HG03095 (cell line): ENCODE data around the gene PTPRCAP.

ENCODE experiments used
- ATAC-seq: cut with Tn5 transposase; IDR thresholded peaks from one replicate; pipeline ENCODE4 v1.9.1; 2021; ENCODE audit warnings: moderate library complexity; ENCODE audit not compliant: unreplicated experiment

The PTPRCAP gene

DNA sequence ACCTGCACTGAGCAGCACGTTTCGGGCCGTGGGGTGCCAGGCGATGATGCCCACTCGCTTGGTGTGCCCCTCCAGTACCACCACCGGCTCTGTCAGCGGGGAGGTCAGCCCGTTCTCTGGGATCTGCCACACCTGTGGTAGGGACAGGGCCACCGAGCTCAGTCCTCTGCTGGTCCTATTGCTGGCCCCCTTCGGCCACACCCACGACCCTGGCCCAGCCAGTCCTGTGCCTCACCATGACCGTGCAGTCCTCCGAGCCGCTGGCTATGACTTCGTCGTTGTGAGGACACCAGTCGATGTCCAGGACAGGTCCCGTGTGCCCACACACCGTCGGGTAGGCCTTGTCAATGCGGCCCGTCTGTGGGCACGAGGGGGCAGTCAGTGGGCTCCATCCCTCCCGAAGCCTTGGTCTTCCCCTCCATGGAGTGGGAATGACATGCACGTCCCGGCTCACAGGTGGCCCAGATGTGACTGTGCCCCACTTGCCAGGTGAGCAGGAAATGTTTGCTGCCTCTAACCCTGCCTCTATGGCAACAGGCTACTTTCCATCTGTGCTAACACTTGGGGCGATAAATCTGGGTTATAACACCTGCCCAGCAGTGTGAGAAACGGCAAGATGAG is 4.4 kb upstream of the PTPRCAP start:
- ATAC-seq = no peak

DNA sequence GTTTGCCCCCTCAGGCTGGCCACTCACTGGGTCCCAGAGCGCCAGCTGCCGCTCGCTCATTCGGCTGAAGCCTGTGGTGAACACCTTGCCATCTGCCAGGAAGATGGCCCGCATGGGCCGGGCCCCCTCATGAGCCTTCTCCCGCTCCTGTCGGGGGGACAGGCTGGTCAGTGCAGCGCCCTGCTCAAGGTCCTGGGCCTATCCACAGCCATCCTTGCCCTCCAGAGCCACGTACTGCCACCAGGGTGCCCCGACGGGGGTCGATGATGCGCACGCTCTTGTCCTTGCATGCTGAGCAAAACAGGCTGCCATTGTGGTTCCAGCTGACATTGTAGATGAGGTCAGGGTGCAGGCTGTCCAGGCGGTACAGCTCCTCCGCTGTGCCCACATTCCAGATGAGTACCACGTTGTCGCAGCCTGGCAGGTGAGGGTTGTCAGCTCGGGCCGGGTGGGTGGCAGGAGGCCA is 3.6 kb upstream of the PTPRCAP start:
- ATAC-seq = no peak

DNA sequence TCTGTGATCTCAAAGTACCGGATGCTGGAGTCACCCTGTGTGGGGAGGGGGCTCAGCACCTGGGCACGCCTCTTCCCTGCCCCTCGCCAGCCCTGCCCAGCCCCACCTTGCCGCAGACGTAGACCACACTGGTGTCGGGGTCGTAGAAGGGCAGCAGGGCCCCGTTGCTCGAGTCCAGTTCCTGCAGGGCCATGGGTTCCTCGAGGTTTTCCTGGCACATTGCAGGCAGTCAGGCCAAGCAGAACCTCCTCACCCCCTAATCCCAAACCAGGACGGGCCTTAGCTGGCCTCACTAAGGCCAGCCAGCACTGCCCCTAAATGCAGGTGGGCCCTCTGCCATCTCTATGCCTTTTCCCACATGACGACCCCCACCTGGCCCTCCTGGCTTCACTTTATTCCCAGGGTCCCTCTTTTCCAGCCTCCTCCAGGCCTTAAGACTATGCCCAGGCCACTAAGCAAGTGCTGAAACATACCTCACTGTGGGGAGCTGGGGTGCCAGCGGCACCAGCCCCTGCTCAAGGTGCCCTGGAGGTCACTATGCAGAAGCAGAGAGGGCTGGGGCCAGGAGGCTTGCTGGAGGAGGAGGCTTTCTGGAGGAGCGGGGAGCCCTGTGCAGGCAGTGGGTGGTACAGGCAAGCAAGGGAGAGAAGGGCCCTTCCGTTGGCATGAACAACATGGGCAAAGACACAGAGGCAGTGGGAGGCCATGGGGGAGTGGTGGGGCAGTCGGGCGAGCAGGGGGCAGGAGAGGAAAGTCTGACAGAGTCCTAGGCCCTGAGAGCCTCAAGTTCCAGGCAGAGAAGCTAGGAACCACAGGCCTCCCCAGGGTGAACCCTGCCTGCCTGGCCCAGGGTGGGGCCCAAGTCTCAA is 3.0 kb upstream of the PTPRCAP start:
- no peak for ATAC-seq

DNA sequence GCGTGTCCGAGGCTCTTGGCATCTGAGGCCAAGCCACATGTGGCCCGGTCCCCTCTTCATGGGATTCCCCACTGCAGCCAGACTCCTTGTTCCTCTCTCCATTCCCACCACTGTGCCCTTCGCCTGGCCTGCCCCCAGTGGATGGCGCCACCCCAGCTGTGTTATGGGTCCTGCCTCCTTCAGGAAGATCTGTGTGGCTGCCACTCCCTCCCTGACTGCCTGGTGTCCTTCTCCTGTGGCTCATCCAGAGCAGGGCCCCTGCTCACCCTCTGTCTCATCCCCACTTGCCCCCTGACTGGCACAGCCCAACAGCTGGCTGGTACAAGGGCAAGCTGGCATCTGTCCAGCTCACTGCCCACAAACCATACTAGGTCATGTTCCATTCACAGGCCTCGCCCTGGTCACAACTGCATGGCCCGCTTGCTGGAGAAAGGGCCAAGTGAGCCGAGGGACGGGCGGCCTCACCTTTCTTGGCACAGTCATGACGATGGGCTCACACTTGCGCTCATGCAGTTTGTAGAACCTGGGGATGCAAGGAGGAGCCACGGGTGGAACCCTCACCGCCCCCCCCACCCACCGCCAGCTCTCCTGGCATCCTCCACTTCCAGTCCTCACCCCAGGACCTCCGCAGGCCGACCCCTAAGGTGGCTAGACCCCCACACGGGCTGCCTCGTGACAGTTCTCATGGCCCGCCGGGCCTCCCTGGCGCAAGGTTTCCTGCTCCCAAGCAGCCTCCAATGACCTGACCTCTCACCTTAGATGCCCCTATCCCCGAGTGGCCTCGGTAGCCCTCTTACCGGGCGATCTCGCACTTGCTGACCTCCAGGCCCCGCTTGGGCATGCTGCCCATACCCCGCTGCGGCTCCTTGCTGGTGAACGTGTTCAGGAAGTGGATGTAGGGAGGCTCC is 2.1 kb upstream of the PTPRCAP start:
- no peak for ATAC-seq

DNA sequence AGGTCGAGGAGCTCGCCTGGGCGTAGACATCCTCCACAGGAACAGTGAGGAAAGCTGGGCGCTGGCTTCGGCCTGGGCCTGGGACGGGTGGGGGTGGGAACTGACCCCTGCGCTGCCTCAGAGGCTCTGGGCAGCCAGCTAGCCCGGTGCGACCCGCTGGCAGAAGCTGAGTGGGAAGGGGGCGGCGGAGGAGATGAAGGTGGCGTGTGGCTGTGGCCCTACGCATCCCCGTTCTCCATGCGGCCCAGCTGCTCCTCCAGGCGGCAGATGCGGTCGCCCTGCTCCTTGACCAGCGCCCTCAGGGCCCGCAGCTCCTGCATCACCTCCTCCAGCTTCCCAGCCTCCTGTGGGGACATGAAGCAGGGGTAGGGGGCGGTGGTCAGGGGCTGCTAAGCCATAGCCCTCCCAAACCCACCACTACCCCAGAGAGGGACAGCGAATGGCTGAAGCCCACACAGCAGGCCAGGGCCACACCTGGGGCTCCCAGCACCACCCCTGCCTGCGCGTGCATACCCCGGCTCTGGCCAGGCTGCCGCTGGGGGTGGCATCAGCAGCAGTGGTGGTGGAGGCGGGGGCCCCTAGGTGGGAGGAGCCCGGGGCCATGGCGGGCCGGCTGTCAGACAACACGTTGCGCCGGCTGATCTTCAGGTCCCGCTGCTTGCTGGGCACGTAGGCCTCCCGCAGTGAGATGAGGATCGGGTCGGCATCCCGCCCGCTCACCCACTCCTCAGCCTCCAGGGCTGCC is 848 bp upstream of the PTPRCAP start:
- ATAC-seq = no peak

GRCh38 chr11:67437809-67438157 is 301 bp upstream of the PTPRCAP start:
- ATAC-seq = no peak

DNA sequence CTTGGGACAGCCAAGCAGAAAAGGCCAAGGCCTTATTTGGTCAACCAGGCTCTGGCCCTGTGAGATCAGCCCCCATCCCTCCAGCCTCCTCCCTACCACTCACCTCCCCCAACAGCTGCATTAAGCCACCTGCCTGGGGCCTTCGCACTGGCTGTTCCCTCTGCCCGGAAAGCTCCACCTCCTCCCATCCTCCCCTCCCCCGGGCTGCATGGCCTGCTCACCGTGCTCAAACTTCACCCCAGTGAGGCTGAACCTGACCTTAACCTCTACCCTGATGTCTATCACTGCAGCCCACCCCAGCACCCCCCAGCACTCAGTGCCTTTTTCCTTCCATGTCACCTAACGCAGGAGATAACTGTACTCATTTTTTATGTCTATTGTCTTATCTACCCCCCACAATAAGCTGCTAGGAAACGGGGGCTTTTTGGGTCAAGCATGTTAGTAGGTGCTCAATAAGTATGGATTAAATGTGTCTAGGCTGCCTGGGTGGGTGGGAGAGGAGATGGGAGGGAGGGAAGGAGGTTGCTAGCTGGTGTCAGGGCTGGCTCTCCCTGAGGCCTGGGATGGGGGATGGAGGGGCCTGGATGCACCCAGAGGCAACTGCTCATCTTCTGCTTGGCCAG is 912 bp downstream of the PTPRCAP start:
- ATAC-seq = no peak

- ATAC-seq = no peak
Measured at GRCh38 chr11:67435727-67436458, 1.6 kb downstream of the PTPRCAP start.

DNA sequence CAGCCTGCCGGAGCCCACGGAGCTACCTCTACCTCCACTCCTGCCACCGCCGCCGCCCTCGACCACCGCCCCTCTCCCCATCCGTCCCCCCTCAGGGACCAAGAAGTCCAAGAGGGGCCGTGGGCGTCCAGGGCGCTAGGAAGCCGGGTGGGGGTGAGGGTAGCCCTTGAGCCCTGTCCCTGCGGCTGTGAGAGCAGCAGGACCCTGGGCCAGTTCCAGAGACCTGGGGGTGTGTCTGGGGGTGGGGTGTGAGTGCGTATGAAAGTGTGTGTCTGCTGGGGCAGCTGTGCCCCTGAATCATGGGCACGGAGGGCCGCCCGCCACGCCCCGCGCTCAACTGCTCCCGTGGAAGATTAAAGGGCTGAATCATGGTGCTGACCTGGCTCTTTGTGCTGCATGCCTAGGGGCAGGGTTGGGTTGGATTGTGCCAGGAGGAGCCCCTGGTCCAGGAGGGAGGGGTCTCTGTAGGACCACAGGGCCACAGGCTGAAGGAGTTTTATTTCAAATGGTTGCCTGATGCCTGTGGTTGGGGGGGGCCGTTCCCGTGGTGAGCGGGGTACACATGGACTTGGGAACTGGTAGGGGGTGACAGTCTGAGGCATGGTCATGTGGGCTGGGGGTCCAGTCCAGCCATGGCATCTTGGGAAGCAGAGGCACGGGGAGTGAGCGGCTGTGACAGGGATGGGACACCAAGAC is 2.3 kb downstream of the PTPRCAP start:
- ATAC-seq = no peak

DNA sequence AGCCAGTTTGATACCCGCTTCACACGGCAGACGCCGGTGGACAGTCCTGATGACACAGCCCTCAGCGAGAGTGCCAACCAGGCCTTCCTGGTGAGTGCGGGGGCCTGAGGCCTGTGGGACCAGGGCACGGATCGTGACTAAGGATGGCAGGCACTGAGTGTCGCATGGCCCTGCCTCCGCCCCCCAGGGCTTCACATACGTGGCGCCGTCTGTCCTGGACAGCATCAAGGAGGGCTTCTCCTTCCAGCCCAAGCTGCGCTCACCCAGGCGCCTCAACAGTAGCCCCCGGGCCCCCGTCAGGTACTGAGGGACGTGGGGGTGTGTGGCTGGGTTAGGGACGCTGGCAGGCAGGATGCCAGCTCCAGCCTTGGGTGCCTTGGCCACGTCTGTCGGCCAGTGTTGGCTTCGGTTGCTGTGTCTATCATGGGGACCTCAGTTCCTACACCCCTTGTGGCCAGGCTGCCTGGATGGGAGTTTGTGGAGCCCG is 3.0 kb downstream of the PTPRCAP start:
- ATAC-seq = no peak

DNA sequence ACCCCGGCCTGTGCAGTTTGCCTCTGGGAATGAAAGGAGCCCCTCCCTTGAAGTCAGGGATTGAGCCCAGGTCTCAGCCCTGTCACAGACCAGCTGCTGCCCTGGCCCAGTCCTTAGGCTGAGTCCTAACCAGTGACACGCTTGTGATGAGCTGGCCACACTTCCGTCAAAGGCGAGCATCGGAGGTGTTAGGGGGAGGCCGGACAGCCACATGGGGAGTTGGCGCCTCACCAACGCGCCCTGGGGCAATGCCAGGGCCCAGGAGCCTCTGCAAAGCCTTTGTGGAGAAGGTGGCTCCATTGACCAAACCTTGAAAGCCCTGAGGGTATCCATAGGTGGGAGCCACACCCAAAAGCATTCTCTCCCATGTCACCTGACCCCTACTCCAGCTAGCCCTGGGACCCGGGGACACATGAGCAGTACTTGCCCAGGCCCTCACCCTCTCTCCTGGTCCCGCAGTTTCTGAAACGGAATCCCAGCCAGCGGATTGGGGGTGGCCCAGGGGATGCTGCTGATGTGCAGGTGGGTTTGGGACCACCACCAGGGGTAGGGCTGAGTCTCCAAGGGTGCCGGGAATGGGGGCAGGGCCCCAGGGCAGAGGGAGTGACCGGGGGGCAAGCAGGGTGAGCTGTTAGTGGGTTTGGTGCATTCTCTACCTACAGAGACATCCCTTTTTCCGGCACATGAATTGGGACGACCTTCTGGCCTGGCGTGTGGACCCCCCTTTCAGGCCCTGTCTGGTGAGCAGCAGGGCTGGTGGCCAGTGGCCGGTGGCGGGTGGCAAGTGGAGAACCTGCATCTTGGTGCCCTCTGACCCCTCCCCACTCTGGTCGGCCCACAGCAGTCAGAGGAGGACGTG is 3.7 kb downstream of the PTPRCAP start:
- ATAC-seq = no peak

DNA sequence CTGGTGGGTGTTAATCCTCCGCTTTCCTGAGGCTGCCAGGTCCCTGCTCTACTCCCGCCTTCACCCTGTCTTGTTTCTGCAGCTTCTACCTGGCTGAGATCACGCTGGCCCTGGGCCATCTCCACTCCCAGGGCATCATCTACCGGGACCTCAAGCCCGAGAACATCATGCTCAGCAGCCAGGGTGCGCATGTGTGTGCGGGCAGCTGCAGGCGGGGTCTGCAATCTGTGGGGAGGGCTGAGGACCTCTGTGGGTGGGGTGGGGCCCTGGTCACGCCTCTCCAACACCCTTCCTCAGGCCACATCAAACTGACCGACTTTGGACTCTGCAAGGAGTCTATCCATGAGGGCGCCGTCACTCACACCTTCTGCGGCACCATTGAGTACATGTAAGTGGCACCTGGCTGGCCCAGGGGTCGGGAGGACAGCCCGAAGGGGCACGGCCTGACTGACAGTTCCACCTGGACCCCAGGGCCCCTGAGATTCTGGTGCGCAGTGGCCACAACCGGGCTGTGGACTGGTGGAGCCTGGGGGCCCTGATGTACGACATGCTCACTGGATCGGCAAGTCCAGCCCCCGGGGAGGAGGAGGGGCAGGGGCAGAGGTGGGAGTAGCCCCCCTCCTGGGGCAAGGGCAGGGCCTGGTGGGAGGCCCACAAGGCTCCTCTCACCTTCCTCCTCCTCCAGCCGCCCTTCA is 4.7 kb downstream of the PTPRCAP start:
- no peak for ATAC-seq

DNA sequence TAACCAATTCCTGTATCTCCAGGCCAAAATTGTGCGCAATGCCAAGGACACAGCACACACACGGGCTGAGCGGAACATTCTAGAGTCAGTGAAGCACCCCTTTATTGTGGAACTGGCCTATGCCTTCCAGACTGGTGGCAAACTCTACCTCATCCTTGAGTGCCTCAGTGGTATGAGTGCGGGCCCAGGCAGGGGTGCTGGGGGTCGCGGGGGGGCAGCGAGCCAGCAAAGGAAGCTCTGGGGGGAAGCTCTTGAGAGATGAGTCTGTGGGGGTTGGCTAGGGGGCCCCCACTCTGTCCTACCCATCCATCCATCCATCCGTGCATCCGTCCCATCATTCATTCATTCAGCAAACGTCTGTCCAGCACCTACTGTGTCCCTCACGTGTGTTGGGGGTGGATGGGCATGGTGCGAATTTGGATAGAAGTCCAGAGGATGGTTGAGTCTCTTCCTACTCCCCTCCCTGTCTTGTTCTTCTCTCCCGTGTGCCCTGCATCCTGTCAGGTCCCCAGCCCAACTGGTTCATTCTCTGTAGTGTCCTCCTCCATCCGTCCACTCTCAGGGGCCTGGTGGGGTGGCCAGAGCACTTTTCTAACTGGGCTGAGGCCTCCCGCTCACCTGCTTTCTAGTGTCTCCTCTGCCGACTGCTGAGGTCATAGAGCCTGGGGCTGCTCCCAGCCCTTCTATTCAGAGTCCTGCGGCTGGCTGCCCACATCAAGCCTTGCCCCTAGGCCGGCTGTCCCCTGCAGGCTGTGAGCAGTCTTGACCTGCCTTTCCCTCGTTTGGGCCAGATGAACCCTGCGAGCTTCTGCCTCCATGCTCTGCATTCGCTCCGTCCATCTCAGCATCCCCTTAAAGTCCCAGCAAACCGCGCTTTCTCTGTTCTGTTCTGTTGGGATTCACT is 5.9 kb downstream of the PTPRCAP start:
- ATAC-seq = no peak

DNA sequence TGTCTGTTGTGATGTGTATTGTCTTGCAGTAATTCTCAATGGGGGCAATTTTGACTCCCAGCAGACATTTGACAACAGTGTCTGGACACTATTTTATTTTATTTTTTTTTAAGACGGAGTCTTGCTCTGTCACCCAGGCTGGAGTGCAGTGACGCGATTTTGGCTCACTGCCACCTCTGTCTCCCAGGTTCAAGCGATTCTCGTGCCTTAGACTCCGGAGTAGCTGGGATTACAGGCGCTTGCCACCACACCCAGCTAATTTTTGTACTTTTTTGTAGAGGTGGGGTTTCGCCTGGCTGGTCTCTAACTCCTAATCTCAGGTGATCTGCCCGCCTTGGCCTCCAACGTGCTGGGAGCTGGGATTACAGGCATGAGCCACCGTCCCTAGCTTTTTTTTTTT is 7.8 kb downstream of the PTPRCAP start:
- no peak for ATAC-seq

DNA sequence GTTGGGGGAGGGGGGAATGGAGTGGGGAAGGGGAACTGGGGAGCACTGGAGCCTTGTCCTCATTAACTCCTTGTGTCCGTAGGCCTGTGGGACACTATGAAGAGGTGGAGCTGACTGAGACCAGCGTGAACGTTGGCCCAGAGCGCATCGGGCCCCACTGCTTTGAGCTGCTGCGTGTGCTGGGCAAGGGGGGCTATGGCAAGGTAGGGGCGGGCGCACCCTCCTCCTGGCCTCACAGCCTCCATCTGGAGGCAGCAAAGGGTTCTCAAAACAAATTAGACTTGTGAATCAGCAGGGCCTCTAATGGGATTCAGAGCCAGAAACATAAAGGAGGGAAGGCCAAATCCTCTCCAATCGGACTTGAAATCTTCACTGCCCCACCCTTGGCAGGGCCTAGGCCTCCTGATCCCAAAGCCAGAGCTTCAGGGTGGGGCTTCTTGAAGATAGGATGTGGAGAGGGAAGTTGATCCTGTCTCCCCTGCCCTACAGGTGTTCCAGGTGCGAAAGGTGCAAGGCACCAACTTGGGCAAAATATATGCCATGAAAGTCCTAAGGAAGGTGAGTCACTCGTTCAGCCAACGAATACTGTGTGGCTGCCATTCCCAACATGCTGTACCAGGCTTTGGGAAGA is 8.3 kb downstream of the PTPRCAP start:
- ATAC-seq = no peak
